Liver (tissue), 3 donors: ENCODE data around the gene COL4A1.

Experiments
- ATF3 ChIP-seq: IDR thresholded peaks from 2 replicates; pipeline ENCODE4 v1.6.1; 2016; ENCODE audit warnings: antibody characterized with exemption
- CTCF ChIP-seq: fragments of 150-350 bp; IDR thresholded peaks from 2 replicates; pipeline ENCODE4 v1.5.1; 2017; ENCODE audit warnings: improper control_type of control experiment, low read depth, low read length; ENCODE audit not compliant: missing input control
- FOXA1 ChIP-seq: IDR thresholded peaks from 2 replicates; pipeline ENCODE4 v1.6.1; 2016; ENCODE audit warnings: antibody characterized with exemption
- RAD21 ChIP-seq, 2 donors: IDR thresholded peaks; 2 replicates each; pipeline ENCODE4 v1.6.1; 2016; ENCODE audit warnings: antibody characterized with exemption in 2 of 2, mild to moderate bottlenecking in 2 of 2
- TAF1 ChIP-seq: conservative IDR thresholded peaks from 2 replicates; pipeline ENCODE4 v1.6.1; 2016; ENCODE audit warnings: antibody characterized with exemption, mild to moderate bottlenecking
- YY1 ChIP-seq: IDR thresholded peaks from 2 replicates; pipeline ENCODE4 v1.6.1; 2016; ENCODE audit warnings: antibody characterized with exemption, mild to moderate bottlenecking
- TF ChIP-seq, protein P1 (sequence below): IDR thresholded peaks from 2 replicates; pipeline ENCODE4 v1.6.1; 2016; ENCODE audit warnings: antibody characterized with exemption, mild to moderate bottlenecking
- donor health status: healthy.
- donor health status: healthy.

GRCh38 chr13:110236431-110236830, 70.5 kb downstream of the COL4A1 start:
- TF ChIP-seq CTCF, result no peak
- TF ChIP-seq TAF1, result no peak
- no peak for TF ChIP-seq FOXA1
- TF ChIP-seq, protein P1, sequence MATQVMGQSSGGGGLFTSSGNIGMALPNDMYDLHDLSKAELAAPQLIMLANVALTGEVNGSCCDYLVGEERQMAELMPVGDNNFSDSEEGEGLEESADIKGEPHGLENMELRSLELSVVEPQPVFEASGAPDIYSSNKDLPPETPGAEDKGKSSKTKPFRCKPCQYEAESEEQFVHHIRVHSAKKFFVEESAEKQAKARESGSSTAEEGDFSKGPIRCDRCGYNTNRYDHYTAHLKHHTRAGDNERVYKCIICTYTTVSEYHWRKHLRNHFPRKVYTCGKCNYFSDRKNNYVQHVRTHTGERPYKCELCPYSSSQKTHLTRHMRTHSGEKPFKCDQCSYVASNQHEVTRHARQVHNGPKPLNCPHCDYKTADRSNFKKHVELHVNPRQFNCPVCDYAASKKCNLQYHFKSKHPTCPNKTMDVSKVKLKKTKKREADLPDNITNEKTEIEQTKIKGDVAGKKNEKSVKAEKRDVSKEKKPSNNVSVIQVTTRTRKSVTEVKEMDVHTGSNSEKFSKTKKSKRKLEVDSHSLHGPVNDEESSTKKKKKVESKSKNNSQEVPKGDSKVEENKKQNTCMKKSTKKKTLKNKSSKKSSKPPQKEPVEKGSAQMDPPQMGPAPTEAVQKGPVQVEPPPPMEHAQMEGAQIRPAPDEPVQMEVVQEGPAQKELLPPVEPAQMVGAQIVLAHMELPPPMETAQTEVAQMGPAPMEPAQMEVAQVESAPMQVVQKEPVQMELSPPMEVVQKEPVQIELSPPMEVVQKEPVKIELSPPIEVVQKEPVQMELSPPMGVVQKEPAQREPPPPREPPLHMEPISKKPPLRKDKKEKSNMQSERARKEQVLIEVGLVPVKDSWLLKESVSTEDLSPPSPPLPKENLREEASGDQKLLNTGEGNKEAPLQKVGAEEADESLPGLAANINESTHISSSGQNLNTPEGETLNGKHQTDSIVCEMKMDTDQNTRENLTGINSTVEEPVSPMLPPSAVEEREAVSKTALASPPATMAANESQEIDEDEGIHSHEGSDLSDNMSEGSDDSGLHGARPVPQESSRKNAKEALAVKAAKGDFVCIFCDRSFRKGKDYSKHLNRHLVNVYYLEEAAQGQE, result no peak
- TF ChIP-seq RAD21 (IDR thresholded peaks at IDR 0.05), result no peak
- TF ChIP-seq YY1, result no peak
- no peak for TF ChIP-seq ATF3
